ENCODE data around the gene DACT2. TPM values are rescaled to one million over a fixed set of nuclear protein-coding genes. Genes with fewer than 3 reads are reported as not detected.
A peak's percentile ranks its signal among the peaks of the same experiment; 100 is the strongest.

DACT2 gene
- total RNA-seq, 2 donors from 2014 or later = 16.6 to 39.9 TPM

DNA sequence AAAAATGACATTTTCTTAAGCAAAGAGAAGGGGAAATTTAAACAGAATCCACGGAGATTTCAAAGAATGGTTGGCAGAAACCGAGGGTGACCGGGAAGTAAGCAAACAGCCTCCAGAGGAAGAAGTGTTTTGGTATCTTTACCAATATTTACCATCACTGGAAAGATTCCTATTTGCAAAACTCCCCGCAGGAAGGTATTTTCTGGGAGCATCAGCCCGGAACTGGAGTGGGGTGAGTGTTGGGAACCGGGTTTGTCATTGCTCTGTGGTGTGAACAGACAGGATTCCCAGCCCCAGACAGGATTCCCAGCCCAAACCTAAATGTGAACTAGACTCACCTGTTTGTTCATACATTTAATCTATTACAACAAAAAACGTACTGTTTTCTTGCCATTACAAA, 19.2 kb upstream of the DACT2 start:
- H3K9me3 ChIP-seq (ENCODE audit: control insufficient read depth, low read length) = no peaks in the 10 kb centered on the region
- no peak for DNase-seq
- no peaks in the 10 kb centered on the region for H3K36me3 Mint-ChIP-seq (ENCODE audit: low read depth)
- 82 to 88% methylated on average over 5 to 7 of the region's 7 CpGs for WGBS, 2 experiments (ENCODE audit: insufficient coverage in 1 of 2, insufficient read length in 1 of 2)
- H3K4me1 Mint-ChIP-seq = peaks cover 4% of the 10 kb centered on the region
- no peaks in the 10 kb centered on the region for H3K9me3 Mint-ChIP-seq
- TF ChIP-seq, protein P1, sequence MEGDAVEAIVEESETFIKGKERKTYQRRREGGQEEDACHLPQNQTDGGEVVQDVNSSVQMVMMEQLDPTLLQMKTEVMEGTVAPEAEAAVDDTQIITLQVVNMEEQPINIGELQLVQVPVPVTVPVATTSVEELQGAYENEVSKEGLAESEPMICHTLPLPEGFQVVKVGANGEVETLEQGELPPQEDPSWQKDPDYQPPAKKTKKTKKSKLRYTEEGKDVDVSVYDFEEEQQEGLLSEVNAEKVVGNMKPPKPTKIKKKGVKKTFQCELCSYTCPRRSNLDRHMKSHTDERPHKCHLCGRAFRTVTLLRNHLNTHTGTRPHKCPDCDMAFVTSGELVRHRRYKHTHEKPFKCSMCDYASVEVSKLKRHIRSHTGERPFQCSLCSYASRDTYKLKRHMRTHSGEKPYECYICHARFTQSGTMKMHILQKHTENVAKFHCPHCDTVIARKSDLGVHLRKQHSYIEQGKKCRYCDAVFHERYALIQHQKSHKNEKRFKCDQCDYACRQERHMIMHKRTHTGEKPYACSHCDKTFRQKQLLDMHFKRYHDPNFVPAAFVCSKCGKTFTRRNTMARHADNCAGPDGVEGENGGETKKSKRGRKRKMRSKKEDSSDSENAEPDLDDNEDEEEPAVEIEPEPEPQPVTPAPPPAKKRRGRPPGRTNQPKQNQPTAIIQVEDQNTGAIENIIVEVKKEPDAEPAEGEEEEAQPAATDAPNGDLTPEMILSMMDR (conservative IDR thresholded peaks at IDR 0.05) = no peak
- H3K27ac Mint-ChIP-seq = no peak overlapping the region
- no peak overlapping the region for H3K4me3 Mint-ChIP-seq
- no peaks in the 10 kb centered on the region for H3K36me3 ChIP-seq (ENCODE audit: control insufficient read depth, insufficient read depth, low read length)
- H3K27me3 ChIP-seq (ENCODE audit: control insufficient read depth, insufficient read depth, low read length, poor library complexity, severe bottlenecking) = no peaks in the 10 kb centered on the region
- no peak overlapping the region for H3K27ac ChIP-seq (ENCODE audit: low read depth, low read length)
- no peak overlapping the region for H3K4me3 ChIP-seq (ENCODE audit: low read length)
- H3K27me3 Mint-ChIP-seq (ENCODE audit: insufficient read depth) = peaks cover 53% of the 10 kb centered on the region
- peaks cover 3% of the 10 kb centered on the region for H3K4me1 ChIP-seq (ENCODE audit: control insufficient read depth, insufficient read depth, low read length)
- no peak overlapping the region for H3K9ac ChIP-seq (ENCODE audit: extremely low read depth, low read length, poor library complexity, severe bottlenecking)

DNA sequence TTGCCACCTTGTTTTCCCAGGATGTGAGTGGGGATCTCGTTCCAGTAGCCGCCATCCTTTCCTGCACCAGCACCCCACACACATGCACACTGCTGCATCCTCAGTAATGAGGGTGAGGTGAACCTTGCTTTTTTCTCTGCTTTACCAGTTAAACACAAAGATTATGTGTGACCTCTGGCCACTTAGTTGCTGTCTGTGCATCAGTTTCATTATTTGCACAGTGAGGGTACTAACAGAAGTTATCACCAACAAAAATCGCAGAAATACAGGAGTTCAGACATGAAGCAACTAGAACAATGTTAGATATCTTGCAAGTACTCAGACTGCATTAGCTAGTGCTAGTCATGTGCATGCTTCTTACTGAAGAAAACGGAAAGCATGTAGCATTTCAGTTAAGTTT, 17.4 kb upstream of the DACT2 start:
- 72 to 90% methylated on average over 2 to 4 of the region's 4 CpGs for WGBS, 2 experiments (ENCODE audit: insufficient coverage in 1 of 2, insufficient read length in 1 of 2)

DNA sequence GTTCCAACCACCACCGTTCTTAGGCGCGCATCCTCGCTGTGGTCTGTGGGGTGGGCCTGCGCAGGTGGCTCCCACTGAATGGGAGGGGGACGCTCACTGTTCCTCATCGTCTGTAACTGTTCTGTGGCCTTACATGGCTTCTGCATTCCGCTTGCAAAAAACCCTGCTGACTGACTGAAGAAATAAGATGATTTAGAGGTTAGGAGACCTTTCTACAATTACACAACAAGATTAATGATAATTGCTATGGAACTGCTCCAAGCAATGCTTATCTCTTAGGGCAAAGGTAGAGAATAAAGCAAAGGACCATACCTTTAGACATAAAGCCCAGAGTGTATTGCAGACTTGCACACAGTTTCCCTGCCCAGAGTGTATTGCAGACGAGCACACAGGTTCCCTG, 14.4 kb upstream of the DACT2 start:
- 91 to 94% methylated on average over 4 to 9 of the region's 9 CpGs for WGBS, 2 experiments (ENCODE audit: insufficient coverage in 1 of 2, insufficient read length in 1 of 2)
- H3K27ac Mint-ChIP-seq = no peak overlapping the region
- Histone ChIP-seq H3K36me3 (ENCODE audit: control insufficient read depth, insufficient read depth, low read length) (no peaks in the 10 kb centered on the region), H3K9me3 (ENCODE audit: control insufficient read depth, low read length) (no peaks in the 10 kb centered on the region), H3K27me3 (ENCODE audit: control insufficient read depth, insufficient read depth, low read length, poor library complexity, severe bottlenecking) (no peaks in the 10 kb centered on the region), H3K27ac (ENCODE audit: low read depth, low read length) (no peak overlapping the region), H3K9ac (ENCODE audit: extremely low read depth, low read length, poor library complexity, severe bottlenecking) (no peak overlapping the region), H3K4me3 (ENCODE audit: low read length) (no peak overlapping the region), H3K4me1 (ENCODE audit: control insufficient read depth, insufficient read depth, low read length) (peaks cover 12% of the 10 kb centered on the region)
- peak; percentile 22 for DNase-seq
- TF ChIP-seq, protein P1 (conservative IDR thresholded peaks at IDR 0.05) = no peak
- H3K9me3 Mint-ChIP-seq = no peaks in the 10 kb centered on the region
- peaks cover 32% of the 10 kb centered on the region for H3K4me1 Mint-ChIP-seq
- peaks cover 58% of the 10 kb centered on the region for H3K27me3 Mint-ChIP-seq (ENCODE audit: insufficient read depth)
- H3K36me3 Mint-ChIP-seq (ENCODE audit: low read depth) = no peaks in the 10 kb centered on the region
- no peak overlapping the region for H3K4me3 Mint-ChIP-seq

More for the DNA sequence above, 17.4 kb upstream of the DACT2 start:
- no peak overlapping the region for H3K4me3 ChIP-seq (ENCODE audit: low read length)
- Mint-ChIP-seq H3K36me3 (ENCODE audit: low read depth) (no peaks in the 10 kb centered on the region), H3K9me3 (no peaks in the 10 kb centered on the region), H3K4me3 (no peak overlapping the region), H3K4me1 (peaks cover 15% of the 10 kb centered on the region), H3K27ac (no peak overlapping the region), H3K27me3 (ENCODE audit: insufficient read depth) (peaks cover 51% of the 10 kb centered on the region)
- no peaks in the 10 kb centered on the region for H3K27me3 ChIP-seq (ENCODE audit: control insufficient read depth, insufficient read depth, low read length, poor library complexity, severe bottlenecking)
- no peaks in the 10 kb centered on the region for H3K36me3 ChIP-seq (ENCODE audit: control insufficient read depth, insufficient read depth, low read length)
- no peak for DNase-seq
- no peak overlapping the region for H3K9ac ChIP-seq (ENCODE audit: extremely low read depth, low read length, poor library complexity, severe bottlenecking)
- no peak overlapping the region for H3K27ac ChIP-seq (ENCODE audit: low read depth, low read length)
- no peaks in the 10 kb centered on the region for H3K9me3 ChIP-seq (ENCODE audit: control insufficient read depth, low read length)
- peaks cover 5% of the 10 kb centered on the region for H3K4me1 ChIP-seq (ENCODE audit: control insufficient read depth, insufficient read depth, low read length)
- TF ChIP-seq, protein P1 (conservative IDR thresholded peaks at IDR 0.05) = no peak

Data from endodermal cell (in vitro differentiated cells).